K562 (cell line): ENCODE measurements around the gene ARMC6. TPM values are rescaled to one million over a fixed set of nuclear protein-coding genes. Genes with fewer than 3 reads are reported as not detected.
A peak's percentile ranks its signal among the peaks of the same experiment; 100 is the strongest.

Source experiments
- ATAC-seq: fragments of 200-7000 bp; cut with Tn5 transposase; 3 replicates; pipeline ENCODE4 v1.9.1; 2020; ENCODE audit warnings: moderate library complexity
- BruUV-seq: library from RNA; stranded (reverse); fragments of 400-500 nt; replicated peaks from 2 replicates; lab custom pipeline; 2021; lab: Mats Ljungman, UMichigan
- CTCF ChIA-PET: fragments of 300-600 bp; formaldehyde crosslinking; extraction: SDS; loops from one replicate; lab custom pipeline; 2021; ENCODE audit warnings: low intra/inter-chr PET ratio; lab: Yijun Ruan, JAX
- POLR2A ChIA-PET: fragments of 300-600, 350-650 bp; sonication (Branson Sonifier 250); formaldehyde crosslinking; extraction: SDS; loops from one replicate; lab custom pipeline; 2021; ENCODE audit warnings: antibody characterized with exemption, inconsistent platforms; lab: Yijun Ruan, JAX
- DNase-seq, 4 experiments: peaks; one replicate each; pipeline versions ENCODE4 v3.0.0 to v3.0.0-alpha.2; 2011 to 2018; ENCODE audit warnings: low spot score in 3 of 4, mixed read lengths in 3 of 4; ENCODE audit errors: extremely low read depth in 1 of 4
- FAIRE-seq: peaks from 2 replicates; lab custom pipeline; 2011; peaks lifted over from hg19 to GRCh38; lab: Jason Lieb, UNC
- H2AFZ ChIP-seq: 2 replicates; pipeline ENCODE4 v1.6.0; 2011; ENCODE audit warnings: low read depth, low read length, control low read depth, inconsistent platforms
- H3K27ac ChIP-seq: fragments of 200-600 bp; 3 replicates; pipeline ENCODE4 v1.8.0; 2011; ENCODE audit warnings: low read depth, mild to moderate bottlenecking, control low read depth, inconsistent platforms, low read length, moderate library complexity, mixed read lengths; ENCODE audit errors: extremely low read depth
- H3K27me3 ChIP-seq, 2 experiments: fragments of 300-600 bp in 1 of 2; 2 replicates in 1 of 2; 3 replicates in 1 of 2; pipeline versions ENCODE4 v1.6.0 to v1.8.0; 2011; ENCODE audit warnings: inconsistent platforms in 2 of 2, low read length in 2 of 2, mild to moderate bottlenecking in 1 of 2, mixed read lengths in 1 of 2, moderate library complexity in 1 of 2; ENCODE audit not compliant: control insufficient read depth in 2 of 2, insufficient read depth in 2 of 2
- H3K36me3 ChIP-seq: fragments of 300-600 bp; 3 replicates; pipeline ENCODE4 v1.8.0; 2011; ENCODE audit warnings: mild to moderate bottlenecking, low read length, inconsistent platforms; ENCODE audit not compliant: control insufficient read depth, insufficient read depth
- H3K4me1 ChIP-seq, 2 experiments: fragments of 200-600 bp in 1 of 2; replicated peaks in 1 of 2; 2 replicates in 1 of 2; 3 replicates in 1 of 2; pipeline versions ENCODE4 v1.5.1 to v1.8.0; 2011; ENCODE audit warnings: inconsistent platforms in 2 of 2, low read length in 2 of 2, mild to moderate bottlenecking in 1 of 2, mixed read lengths in 1 of 2, moderate library complexity in 1 of 2; ENCODE audit not compliant: control insufficient read depth in 2 of 2, insufficient read depth in 2 of 2
- H3K4me2 ChIP-seq: 2 replicates; pipeline ENCODE4 v1.6.1; 2011; ENCODE audit warnings: low read length, control low read depth, inconsistent platforms, mixed read lengths; ENCODE audit not compliant: insufficient read depth
- H3K4me3 ChIP-seq: fragments of 200-600 bp; sonication (generic), shearing (Covaris generic); 2 replicates; pipeline ENCODE4 v1.5.1; 2016; ENCODE audit warnings: control low read depth, inconsistent platforms
- H3K79me2 ChIP-seq: fragments of 200-600 bp; 3 replicates; pipeline ENCODE4 v1.8.0; 2011; ENCODE audit warnings: low read length, inconsistent platforms; ENCODE audit not compliant: control insufficient read depth, insufficient read depth
- H3K9ac ChIP-seq, 2 experiments: 2 replicates each; pipeline versions ENCODE4 v1.6.0 to v1.6.1; 2011; ENCODE audit warnings: low read depth in 2 of 2, low read length in 2 of 2, control low read depth in 1 of 2, inconsistent platforms in 1 of 2, mild to moderate bottlenecking in 1 of 2, mixed read lengths in 1 of 2; ENCODE audit not compliant: insufficient read depth in 1 of 2
- H3K9me1 ChIP-seq: one replicate; pipeline ENCODE4 v1.6.0; 2011; ENCODE audit warnings: inconsistent platforms, mild to moderate bottlenecking, low read length, moderate library complexity; ENCODE audit not compliant: control insufficient read depth, insufficient read depth
- H3K9me3 ChIP-seq: replicated peaks from 2 replicates; pipeline ENCODE4 v1.5.1; 2011; ENCODE audit warnings: low read depth, low read length, inconsistent platforms; ENCODE audit not compliant: control insufficient read depth, insufficient read depth
- H4K20me1 ChIP-seq: replicated peaks from 2 replicates; pipeline ENCODE4 v1.6.1; 2011; ENCODE audit warnings: low read length, inconsistent platforms, mixed read lengths; ENCODE audit not compliant: control insufficient read depth, insufficient read depth
- CTCFL ChIP-seq: IDR thresholded peaks from 2 replicates; pipeline ENCODE4 v1.6.1; 2011; ENCODE audit warnings: borderline replicate concordance, low read depth, mild to moderate bottlenecking, moderate library complexity, low read length; ENCODE audit not compliant: insufficient read depth, poor library complexity, severe bottlenecking
- KDM5B ChIP-seq: fragments of 200-600 bp; sonication (generic); IDR thresholded peaks from 2 replicates; pipeline ENCODE4 v1.6.1; 2012; ENCODE audit warnings: low read depth, mild to moderate bottlenecking, moderate library complexity, low read length, control low read depth, inconsistent platforms; ENCODE audit not compliant: insufficient replicate concordance
- POLR2A ChIP-seq: fragments of 450-650 bp; conservative IDR thresholded peaks from 2 replicates; pipeline ENCODE4 v1.6.1; 2016
- POU5F1 ChIP-seq: fragments of 150-350 bp; IDR thresholded peaks from 2 replicates; pipeline ENCODE4 v1.6.1; 2014; ENCODE audit warnings: borderline replicate concordance, low read length, low read depth, mild to moderate bottlenecking; ENCODE audit not compliant: partially characterized antibody
- SIX5 ChIP-seq, 2 experiments: IDR thresholded peaks; 2 replicates each; pipeline ENCODE4 v1.6.1; 2011; ENCODE audit warnings: low read length in 2 of 2, borderline replicate concordance in 1 of 2, low read depth in 1 of 2, mild to moderate bottlenecking in 1 of 2, moderate library complexity in 1 of 2; ENCODE audit not compliant: insufficient read depth in 1 of 2
- TEAD4 ChIP-seq, 2 experiments: sonication (generic) in 1 of 2; formaldehyde crosslinking in 1 of 2; IDR thresholded peaks; 2 replicates each; pipeline versions ENCODE4 v1.6.1 to v1.8.0; 2012 to 2022; ENCODE audit warnings: borderline replicate concordance in 1 of 2, inconsistent platforms in 1 of 2, low read length in 1 of 2, mild to moderate bottlenecking in 1 of 2, missing genetic modification reagents in 1 of 2
- ZNF121 ChIP-seq: sonication (generic); formaldehyde crosslinking; conservative IDR thresholded peaks from 2 replicates; pipeline ENCODE4 v1.8.0; 2022; ENCODE audit warnings: missing genetic modification reagents
- ZNF431 ChIP-seq: sonication (generic); formaldehyde crosslinking; IDR thresholded peaks from 2 replicates; pipeline ENCODE4 v1.8.0; 2022; ENCODE audit warnings: mild to moderate bottlenecking, missing genetic modification reagents
- ZNF445 ChIP-seq: fragments of 250-450 bp; sonication (Bioruptor Pico); IDR thresholded peaks from 2 replicates; pipeline ENCODE4 v1.4.0; 2020; ENCODE audit warnings: low read depth, mild to moderate bottlenecking, moderate library complexity
- ZNF77 ChIP-seq: fragments of 250-450 bp; sonication (Bioruptor Pico); IDR thresholded peaks from 2 replicates; pipeline ENCODE4 v1.5.0; 2020
- WGBS: fragments of 100-300 bp; shearing (Covaris generic); methylation state at CpG from one replicate; pipeline ENCODE4 v1.1.6; 2016; ENCODE audit warnings: low coverage, mixed read lengths; ENCODE audit not compliant: insufficient coverage; ENCODE audit errors: missing lambda C conversion rate; 5-methylcytosine and 5-hydroxymethylcytosine counted together
- in situ Hi-C: fragments of 300-500 bp; cut with MboI; formaldehyde crosslinking; loops from 4 replicates; pipeline ENCODE4 v1.15.0; 2018; ENCODE audit warnings: inconsistent platforms, mixed read lengths
- intact Hi-C: fragments of 100-400 bp; cut with micrococcal nuclease; formaldehyde crosslinking; loops from 2 replicates; pipeline ENCODE4 v1.14.2; 2022
- polyA plus RNA-seq, 8 experiments: library from polyadenylated mRNA; depleted of rRNA in 4 of 8; stranded (reverse) in 5 of 8; unstranded in 3 of 8; fragments of >200 nt; fragmentation: Nextera tagmentation in 2 of 8; fragmentation: Illumina TruSeq in 1 of 8; extraction: Ambion mirVana in 2 of 8; extraction: Trizol in 1 of 8; gene quantifications; 2 replicates each; pipeline versions ENCODE4 v1.2.1 to v1.2.3, GENCODE V29; 2011 to 2014; ENCODE audit warnings: inconsistent platforms in 1 of 8, missing spikeins in 1 of 8
- total RNA-seq, 7 experiments: library from RNA; depleted of rRNA in 6 of 7; stranded (reverse); fragments of >200 nt in 6 of 7; fragmentation: Illumina TruSeq in 2 of 7; extraction: Trizol in 2 of 7; gene quantifications; 2 replicates each; pipeline versions ENCODE4 v1.2.1 to v1.2.3, GENCODE V29; 2011 to 2021; ENCODE audit warnings: low replicate concordance in 1 of 7

ARMC6 gene
- total and polyA plus RNA-seq, 9 of the 15 experiments (the other 6 are each of a cell fraction or from before 2014, with no cell fraction given): 2.1 to 93.4 (median 63.6) TPM

DNA sequence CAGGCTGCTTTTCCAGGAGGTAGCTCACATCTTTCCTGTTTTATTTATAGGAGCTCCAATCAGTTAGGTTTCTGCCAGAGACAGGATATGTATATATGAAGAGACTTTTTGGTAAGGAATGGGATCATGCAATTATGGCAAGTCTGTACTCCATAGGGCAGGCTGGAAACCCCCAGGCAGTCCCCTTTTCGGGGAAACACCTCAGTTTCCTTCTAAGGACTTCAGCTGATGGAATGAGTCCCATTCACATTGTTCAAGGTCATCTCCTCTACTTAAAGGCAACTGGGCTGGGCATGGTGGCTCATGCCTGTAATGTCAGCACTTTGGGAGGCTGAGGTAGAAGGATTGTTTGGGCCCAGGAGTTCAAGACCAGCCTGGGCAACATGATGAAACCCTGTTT lies 19.5 kb downstream of the ARMC6 start:
- ATAC-seq (no peak), DNase-seq (no peak), FAIRE-seq (no peak)
- no peak overlapping the region for H2AFZ ChIP-seq
- no peaks in the 10 kb centered on the region for H3K9me3 ChIP-seq
- ChIA-PET POLR2A (interaction anchor here (0.6 to 1.5 kb wide), 4 partner anchors 13 to 83 kb away, joined by 3 read pairs; no protein-coding TSS in a partner anchor), CTCF (interaction anchor here (0.9 to 3.0 kb wide), 4 partner anchors 60 to 122 kb away, joined by 4 to 20 read pairs (median 14); partner anchors contain the start of gene TMEM161A)
- TF ChIP-seq ZNF77 (CRISPR knock-in tag): no peak
- TF ChIP-seq POLR2A: 0 out of 2 replicates have a peak, but pooled peaks have one; percentile 15
- H3K4me1 ChIP-seq: peaks cover 0 to 44% of the 10 kb centered on the region in 2 experiments; a peak in 2 of 5 replicates
- H3K79me2 ChIP-seq: peaks cover 4% of the 10 kb centered on the region; the same call in 2 of the 3 replicates
- H3K36me3 ChIP-seq: peaks cover 82% of the 10 kb centered on the region
- H3K27ac ChIP-seq: no peak overlapping the region
- H3K9ac ChIP-seq: no peak overlapping the region
- H4K20me1 ChIP-seq: 0 out of 2 replicates have a peak, but pooled peaks cover 4% of the 10 kb centered on the region
- H3K27me3 ChIP-seq: no peaks in the 10 kb centered on the region
- intact Hi-C loops: loop anchor here (2.0 to 10.0 kb wide), 2 partner anchors 60 to 272 kb away; partner anchors contain the start of genes MAU2 and SUGP1
- H3K4me3 ChIP-seq: no peak overlapping the region
- no TSS peak for BruUV-seq
- 70% methylated on average over 1 of the region's 1 CpG for WGBS
- in situ Hi-C loops: no loop called here
- H3K4me2 ChIP-seq: no peak overlapping the region
- H3K9me1 ChIP-seq: peaks cover 4% of the 10 kb centered on the region

DNA sequence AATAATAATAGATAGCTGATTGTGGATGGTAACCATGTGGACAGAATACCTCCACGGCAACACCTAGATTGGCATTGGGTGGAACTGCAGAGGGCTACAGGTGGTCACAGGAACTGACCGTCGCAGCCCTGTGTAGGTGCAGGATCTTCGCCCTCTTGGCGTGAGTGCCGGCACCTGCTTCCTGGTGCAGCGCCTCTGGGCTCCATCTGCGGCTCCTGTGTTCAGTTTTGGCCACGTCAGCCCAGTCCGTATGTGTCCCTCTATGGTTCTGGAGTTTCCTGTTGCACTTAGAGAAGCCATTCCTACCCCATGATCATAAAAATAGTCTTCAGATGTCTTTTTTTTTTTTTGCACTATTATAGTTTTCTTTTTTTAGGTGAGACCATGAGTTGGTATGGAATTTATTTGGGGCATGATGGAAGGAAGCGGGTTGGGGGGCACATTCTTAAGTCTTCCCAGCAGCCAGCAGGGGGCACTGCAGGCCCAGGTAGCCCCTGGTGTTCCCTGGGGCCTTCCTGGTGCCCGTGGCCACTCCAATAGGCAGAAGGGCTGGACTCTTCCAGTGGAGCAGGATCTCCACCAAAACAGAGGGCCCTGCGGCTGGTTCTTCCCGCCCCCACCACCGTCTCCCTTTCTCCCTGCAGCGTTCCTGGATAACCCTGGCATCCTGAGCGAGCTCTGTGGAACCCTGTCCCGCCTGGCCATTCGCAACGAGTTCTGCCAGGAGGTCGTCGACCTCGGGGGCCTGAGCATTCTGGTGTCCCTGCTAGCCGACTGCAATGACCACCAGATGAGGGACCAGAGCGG lies 20.3 kb downstream of the ARMC6 start:
- H3K9me3 ChIP-seq: no peaks in the 10 kb centered on the region
- in situ Hi-C loops: no loop called here
- peak; percentile 86 for ATAC-seq
- H3K4me3 ChIP-seq: no peak overlapping the region
- H3K79me2 ChIP-seq: peaks cover 10% of the 10 kb centered on the region
- H4K20me1 ChIP-seq: 0 out of 2 replicates have a peak, but pooled peaks cover 4% of the 10 kb centered on the region
- no peak overlapping the region for H3K4me2 ChIP-seq
- peak; percentile 76 for FAIRE-seq
- peaks cover 90% of the 10 kb centered on the region for H3K36me3 ChIP-seq
- peaks cover 4% of the 10 kb centered on the region for H3K9me1 ChIP-seq
- no peak overlapping the region for H2AFZ ChIP-seq
- H3K4me1 ChIP-seq: peaks cover 4 to 51% of the 10 kb centered on the region in 2 experiments; a peak in 4 of 5 replicates
- CTCF ChIA-PET: interaction anchor here (0.7 to 3.0 kb wide), 5 partner anchors 59 to 172 kb away, joined by 4 to 20 read pairs (median 9); partner anchors contain the start of gene TMEM161A
- intact Hi-C loops: loop anchor here (1.0 to 10.0 kb wide), 3 partner anchors 59 to 271 kb away; partner anchors contain the start of genes MAU2 and SUGP1
- H3K27ac ChIP-seq: no peak overlapping the region
- H3K27me3 ChIP-seq: no peaks in the 10 kb centered on the region
- POLR2A ChIA-PET: interaction anchor here (0.6 to 1.5 kb wide), 5 partner anchors 14 to 1833 kb away, joined by 3 to 4 read pairs (median 3); no protein-coding TSS in a partner anchor
- WGBS: 89% methylated on average over 19 of the region's 25 CpGs
- no peak overlapping the region; a peak in 1 of 4 replicates for H3K9ac ChIP-seq
- BruUV-seq: no TSS peak
- DNase-seq: peak; percentile 72 to 83 (median 76)
- TF ChIP-seq POU5F1 (no peak), TEAD4 (IDR thresholded peaks at IDR 0.05; ENCODE audit: low read length) (peak; percentile 32), TEAD4 (CRISPR knock-in tag; IDR thresholded peaks at IDR 0.05; ENCODE audit: borderline replicate concordance) (no peak), SIX5 (IDR thresholded peaks at IDR 0.05; ENCODE audit: borderline replicate concordance in 1 of 2, insufficient read depth in 1 of 2, low read depth in 1 of 2, low read length in 2 of 2) (no peak), KDM5B (no peak), ZNF121 (no peak), ZNF445 (CRISPR knock-in tag) (no peak), CTCFL (peak; percentile 55), ZNF431 (CRISPR knock-in tag) (no peak)
